GM19035 (cell line): ENCODE results near the gene DOCK4.

ENCODE experiments used
- ATAC-seq: cut with Tn5 transposase; IDR thresholded peaks from one replicate; pipeline ENCODE4 v1.9.1; 2021; ENCODE audit not compliant: unreplicated experiment

The DOCK4 gene

DNA sequence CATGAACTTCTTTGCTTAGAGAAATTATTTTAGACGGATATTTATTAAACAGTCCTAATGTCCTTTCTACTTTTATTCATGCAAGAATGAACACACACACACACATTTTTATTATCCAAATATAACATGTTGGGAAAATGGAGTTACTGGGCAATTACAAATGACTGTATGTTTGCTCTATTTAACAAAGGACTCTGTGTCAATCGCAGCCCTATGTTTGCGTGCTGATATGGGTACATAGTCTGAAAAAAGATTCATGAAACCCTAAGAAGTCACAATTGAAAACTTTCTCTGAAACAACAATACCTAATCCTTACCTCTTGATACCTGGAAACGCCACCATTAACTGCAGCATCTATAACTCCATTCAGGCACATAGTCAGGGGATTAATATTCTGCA, 459.2 kb downstream of the DOCK4 start:
- ATAC-seq = no peak

DNA sequence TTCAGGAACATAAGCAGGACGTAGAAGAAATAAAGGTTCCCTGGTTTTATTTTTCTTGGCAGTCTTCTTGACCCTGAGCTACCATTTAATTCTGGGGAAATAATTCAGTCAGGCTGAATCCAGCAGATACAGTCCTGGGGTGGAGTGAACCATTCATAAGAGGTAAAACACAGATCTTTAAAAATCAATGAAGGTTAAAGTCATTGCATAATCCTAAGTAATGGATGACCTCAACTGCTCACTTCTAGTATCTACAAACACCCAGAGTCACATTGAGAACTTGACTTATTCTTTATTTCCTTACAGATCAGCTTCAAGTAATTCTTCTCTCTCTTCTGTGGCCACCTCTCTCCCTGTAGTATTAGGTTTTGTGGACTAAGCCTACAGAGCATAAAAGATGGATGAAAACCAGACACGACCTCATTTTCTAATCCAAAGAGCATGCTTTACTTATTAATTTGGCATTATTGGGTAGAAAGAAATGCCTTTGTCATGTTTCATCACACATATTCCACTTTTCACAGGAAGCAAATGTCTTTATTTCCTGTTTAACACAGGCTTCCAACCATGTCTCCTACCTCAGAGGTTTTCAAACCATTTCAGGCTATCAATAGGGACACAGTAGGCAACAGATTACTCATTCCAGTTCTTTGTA, 461.6 kb downstream of the DOCK4 start:
- no peak for ATAC-seq

DNA sequence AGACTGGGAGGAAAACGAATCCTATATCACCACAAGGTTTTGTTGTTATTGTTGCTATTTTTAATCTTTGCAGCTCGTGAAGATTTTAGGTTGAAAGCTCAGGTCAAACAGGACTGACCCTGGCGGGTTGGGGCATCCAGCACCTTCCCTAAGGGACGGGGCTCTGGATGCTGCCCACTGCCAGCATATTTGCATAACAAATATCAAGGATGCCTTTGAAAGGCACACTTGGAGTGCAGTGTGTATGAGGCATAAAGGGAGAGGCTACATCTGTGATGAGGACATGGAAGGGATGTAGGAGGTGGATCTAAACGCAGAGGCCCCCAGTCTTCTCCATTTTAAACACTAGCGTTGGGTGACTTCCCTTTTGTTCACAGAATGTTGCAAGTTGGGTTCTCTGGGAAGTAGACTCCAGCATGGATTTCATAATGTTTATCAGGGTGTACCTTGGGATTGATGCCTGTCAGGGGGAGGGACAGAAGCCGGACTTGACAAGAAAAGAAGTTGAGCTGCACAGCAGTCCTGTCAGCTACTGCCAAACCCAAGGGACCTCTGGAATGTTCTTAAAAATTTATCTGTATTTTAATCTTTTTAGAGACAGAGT, 462.9 kb downstream of the DOCK4 start:
- ATAC-seq = no peak

DNA sequence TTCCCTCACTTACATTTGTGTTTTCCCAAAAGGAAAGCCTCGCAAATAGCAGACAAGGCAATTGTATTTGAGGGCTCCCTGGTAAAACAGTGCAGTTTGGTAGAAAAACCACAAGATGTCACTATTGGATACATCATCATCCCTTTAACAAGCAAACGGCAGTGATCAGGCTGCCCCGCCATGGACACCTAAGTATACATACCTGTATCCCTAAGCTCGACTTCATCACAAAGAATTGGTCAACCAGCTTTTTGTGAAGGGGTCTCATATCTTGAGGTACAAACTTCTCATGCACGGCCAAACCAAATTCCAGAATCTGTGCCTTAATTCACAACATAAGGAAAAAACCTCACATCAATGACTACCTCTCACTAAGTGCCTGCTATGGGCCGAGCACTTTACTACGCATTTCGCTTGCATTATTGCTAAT, 464.4 kb downstream of the DOCK4 start:
- peak; percentile 97 for ATAC-seq

DNA sequence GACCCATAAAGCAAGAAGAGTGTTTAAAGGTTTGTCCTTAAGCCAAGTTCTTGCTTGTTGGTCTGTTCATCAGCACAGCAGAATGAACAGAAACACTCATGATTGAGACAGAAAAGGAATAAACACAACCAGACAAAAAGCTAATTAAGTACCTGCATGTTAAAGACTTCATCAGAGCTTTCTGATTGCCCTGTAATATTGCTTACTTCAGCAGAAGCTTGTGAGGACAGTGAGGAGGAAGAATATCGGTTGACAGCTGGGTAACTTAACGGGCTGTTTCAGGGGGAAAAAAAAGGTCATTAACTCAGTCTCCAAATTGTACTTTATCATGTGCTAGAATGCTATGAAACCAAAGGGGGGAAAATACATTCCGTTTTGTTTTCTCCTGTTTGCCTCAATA, 465.3 kb downstream of the DOCK4 start:
- no peak for ATAC-seq

DNA sequence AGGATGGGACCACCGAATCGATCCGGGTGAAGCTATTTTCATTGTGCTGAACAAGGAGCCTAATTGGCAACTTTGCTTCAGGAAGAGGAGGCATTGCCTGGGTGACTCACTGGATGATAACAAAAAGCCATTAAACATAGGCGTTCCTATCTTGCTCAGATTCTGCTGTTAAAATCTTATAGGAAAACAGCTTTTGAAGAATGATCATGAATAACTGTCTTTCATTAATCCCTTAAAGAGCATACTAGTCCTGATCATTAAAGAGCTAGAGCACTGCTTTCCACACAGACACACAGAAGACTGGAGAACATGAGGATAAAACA, 469.7 kb downstream of the DOCK4 start:
- ATAC-seq = no peak

DNA sequence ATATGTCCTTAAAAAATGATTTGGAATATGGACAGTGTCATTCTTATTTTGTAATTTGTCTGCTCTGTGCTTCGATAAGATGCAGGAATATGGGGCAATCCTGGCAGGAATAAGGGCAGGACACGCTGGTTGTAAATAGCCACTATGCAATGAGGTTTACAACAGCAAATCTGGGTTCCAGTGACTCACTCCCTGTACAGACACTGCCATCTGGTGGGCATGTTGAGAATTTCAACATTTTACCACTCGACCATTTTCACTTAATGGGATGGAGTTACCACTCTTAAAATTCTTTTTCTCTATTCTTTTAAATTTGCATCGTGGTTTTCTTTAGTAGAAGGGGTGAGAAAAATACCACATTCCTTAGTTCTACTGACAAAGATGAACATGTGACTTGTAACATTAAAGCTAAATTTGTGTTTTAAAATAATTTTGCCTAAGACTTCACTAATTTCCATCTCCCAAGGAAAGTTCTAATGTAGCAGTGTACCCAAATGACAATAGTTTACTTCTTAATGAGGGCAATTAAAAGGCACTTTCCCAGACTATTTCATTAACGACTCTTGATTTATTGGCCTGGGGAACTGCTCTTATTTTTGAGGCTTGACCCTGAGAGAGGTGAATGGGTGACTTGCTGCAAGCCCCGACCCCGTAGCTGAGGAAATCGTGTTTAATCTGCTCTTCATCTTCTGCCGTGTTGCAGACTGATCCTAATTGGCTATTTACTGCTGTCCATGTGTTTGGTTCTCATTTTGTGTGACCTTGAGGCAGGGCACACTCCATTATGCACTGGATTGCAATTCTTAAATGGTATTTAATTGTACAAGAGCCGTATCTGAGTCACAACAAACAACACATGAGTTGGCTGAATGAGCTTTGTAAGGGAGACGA, 470.3 kb downstream of the DOCK4 start:
- peak; percentile 68 for ATAC-seq

DNA sequence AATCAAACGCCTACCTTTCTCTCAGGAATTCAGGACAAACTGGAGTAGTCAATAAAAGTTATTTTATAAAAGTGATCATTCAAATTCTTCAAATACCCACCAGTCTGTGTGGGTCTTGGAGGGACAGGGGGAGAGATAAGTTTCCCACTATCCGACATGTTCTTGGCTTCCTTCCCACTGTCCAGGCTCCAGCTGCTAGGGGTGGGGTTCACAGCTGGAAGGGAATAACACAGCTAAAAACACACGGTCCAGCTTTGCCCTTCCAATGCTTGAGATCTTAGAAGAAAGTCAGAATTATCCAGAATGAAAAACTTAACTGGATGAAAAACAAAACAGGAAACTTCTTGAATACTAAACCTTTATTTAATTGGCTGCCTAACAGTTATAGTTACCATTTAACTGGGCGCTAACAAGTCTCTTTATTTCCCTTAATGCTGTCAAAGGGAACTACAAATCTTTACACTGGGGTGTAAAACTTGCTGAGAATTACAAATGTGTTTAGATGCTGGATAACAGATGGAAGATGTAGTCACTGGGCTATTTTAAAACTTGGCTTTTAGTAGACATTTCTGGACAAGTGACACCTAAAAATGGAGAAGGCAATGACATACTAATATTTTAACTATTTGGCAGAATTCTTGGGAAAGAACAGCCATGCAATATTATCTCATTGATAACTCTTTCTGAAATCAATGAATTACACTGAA, 471.1 kb downstream of the DOCK4 start:
- no peak for ATAC-seq

DNA sequence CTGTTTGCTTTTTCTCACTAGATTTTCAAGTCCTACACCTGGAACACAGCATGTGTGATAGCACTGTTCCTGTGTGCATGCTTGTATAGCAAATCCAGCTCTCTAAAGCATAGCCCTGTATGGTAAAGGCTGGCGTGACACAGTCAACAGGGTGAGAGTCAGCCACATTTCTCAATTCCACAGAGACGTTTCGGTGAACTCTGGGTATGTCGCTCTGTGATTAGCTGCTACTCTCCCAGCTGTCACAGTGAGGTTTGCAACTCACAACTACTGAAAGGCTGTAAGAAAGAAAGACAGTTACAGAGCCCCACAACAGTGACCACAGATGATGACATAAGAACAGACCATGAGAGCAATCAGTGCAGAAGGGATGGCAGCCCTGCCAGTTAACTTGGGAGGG, 473.3 kb downstream of the DOCK4 start:
- ATAC-seq = no peak

DNA sequence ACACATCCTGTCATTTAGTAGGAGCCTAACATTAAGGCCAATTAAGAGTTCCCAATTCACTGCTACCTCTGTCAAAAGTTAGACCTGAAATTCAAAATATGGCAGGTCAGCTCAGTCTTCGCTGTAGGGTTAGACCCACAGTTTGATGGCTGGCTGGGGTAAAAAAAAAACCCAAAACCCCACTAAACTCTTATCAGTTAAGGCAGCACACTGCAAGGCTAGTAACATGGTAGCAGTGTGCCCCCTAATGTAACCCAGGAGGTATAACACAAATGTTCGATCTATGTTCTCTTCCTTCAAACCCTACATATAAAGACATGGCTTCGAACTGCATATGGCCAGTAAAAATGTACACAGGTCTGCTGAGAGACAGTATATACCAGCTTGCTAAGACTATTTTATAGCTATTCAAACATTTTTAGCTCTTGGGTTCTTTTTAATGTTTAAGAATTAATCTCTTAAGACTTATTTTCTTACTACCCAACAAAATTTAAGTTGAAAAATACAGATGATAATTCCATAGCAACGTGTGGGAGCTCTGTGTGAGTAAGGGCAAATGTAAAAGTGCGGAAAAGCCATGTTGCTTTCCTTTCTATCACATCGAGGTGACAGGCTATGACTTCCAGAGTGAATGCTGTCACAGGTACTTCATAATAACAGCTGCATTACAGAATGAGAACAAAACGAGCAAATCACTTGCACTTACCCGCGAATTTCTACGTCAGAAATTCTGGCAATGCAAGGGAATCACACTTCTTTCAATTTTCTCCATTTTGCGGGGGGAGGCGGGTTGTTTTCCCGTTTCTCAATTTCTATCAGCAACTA, 475.5 kb downstream of the DOCK4 start:
- ATAC-seq = no peak

DNA sequence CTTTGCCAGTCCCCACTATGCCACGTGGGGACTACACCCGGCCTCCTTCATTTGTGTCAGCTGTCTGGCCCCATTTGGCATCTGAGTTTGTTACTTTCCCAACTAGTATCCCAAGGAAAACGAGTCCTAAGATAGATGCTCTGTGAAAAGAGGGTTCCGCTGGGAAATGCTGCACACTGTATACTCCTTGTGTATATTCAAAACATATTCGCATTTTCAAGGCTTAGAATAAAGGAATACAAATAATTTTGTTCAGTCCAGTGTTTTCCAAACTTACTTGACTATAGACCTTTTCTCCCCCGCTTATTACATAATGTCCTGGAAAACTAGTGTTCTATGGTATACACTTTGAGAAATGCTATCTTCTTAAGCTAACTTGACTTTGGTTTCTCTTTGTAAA, 476.1 kb downstream of the DOCK4 start:
- ATAC-seq = no peak

DNA sequence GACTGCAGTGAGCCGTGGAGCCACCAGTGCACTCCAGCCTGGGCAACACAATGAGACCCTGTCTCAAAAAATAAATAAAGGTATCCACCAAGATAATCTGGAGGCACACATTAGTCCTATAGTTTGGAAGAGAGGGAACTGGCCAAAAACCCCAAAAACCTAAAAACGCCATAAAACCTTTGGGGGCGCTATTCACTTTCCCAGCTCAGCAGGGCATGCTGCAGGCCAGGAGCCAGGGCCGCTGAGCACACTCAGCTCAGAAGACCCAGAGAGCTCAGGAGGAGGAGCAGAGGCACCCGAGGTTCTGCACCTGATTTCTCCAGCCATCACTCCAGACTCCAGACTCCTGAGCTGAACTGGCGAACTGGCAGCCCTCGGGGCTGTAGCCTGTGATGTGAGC, 476.7 kb downstream of the DOCK4 start:
- no peak for ATAC-seq

DNA sequence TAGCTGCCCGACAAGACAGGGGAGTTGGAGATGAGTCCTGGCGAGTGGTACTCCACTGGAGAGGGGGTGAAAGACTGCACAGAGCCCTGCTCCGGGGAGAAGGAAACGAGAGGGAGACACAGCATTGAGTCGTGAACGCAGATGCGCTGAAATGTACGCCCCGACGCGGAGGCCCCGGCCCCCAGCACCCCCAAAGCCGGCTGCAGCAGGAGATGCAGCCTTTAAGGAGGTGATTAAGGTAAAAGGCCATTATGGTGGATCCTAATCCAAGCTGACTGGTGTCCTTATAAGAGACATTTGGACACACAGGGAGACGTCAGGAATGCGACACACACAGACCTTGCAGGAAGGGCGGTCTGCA, 477.6 kb downstream of the DOCK4 start:
- no peak for ATAC-seq

DNA sequence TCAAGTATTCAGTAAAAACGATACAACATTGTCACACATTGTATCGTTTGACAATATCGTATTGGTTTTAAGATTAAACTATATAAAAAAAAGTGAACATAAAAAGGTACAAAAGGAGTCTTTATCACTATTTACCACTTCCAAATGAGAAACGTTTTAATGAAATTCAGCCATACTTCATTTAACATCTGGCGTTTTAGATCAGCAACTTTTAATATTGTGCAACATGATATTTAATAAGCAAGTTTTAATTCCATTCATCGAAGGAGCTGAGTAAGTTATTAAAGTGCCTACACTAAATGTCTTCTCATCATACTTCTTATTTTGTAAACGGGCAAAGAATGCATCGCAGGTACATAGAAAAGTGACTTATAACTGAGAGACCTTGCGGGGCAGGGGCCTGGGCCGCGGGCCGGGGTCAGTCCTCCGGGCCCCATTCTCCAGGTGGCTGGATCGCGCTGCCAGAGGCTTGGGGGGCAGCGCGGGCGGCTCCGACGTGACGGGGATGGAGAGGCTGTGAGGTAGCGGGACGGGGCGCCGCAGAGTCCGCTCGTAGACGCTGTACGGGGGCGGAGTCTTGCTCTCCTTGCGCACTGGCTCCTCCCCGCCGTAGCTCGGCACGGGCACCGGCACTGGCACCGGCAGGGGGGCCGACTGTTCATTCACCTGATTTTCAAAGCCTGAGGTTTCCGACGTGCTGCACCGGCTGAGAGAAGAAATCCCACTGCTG, 478.1 kb downstream of the DOCK4 start:
- ATAC-seq = no peak

DNA sequence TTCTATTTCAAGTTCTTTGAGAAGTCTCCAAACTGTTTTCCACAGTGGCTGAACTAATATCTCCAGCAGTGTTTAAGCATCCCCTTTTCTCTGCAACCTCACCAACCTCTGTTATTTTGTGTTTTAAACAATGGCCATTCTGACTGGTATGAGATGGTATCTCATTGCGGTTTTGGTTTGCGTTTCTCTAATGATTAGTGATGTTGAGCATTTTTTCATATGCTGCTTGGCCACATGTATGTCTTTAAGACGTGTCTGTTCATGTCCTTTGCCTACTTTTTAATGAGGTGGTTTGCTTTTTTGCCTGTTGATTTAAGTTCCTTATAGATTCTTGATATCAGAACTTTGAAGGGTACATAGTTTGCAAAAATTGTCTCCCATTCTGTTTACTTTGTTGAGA, 487.3 kb downstream of the DOCK4 start:
- ATAC-seq = no peak

DNA sequence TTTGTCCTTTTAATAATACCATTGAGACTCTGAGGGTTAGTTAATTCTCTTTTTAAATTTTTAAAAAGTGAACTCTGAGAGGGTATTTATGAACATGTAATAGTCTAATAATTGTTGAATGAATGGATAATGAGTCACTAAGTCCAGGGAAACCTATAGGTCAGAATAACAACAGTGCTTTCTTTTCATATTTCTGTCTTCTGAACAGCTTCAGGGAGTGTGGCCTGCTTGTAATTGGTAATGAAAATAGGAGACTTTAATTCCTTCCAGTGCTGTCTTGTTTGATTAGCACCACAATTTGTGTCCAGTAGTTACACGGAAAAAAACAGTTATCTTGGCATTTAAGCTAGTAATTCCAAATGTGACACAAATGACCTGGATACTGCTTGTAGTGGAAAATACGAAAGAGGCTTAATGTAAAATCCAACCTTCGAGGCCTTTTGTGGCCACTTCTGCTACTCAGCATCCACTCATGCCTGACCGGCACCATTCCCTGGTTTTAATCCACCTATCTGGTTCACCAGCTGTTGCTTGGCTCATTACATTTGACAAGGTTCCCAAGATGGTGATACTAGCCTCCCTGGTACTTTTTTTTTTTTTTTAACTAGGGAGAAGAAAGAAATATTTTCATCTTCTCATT, 494.7 kb downstream of the DOCK4 start:
- no peak for ATAC-seq

DNA sequence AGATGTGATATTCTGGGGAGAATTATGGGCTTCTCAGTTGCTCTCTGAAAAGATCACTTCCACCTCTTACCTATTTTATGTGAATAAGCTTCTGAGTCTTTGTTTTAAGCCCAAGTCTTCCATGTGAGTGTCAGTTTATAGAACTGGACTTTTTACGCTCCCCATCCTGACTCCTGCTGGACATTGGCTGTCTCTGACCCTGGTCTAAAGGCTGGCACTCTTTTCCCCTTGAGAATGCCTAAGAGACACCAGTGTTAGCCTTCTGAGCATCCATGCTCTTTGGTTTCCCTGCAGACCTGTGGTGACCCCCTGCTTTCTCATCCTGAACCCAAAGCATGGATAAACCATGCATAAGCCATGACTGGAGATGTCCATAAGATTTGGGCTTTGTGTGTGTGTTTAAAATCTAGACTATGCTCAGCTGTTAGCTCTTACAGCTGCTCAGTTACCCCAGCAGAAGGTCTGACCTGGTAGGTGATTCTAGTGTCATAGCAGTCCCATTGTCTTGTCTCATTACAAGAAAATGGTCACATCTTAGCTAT, 495.3 kb downstream of the DOCK4 start:
- no peak for ATAC-seq

DNA sequence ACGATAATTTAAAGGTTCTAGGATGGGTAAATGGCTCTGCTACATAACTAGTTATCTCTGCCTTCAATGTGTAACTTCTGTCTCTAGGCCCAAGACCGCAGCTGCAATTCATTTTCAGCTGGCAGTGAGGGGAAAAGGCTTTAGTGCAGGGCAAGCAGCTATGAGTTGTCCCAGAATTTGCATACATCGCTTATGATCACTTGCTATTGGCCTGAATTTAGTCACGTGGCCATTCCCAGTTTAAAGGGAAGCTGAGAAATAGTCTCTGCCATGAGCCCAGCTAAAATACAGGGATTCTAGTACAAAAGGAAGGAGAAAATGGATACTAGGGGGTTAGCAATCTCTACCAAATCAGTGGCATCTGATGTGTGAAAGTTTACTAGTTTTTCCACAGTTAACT, 498.1 kb downstream of the DOCK4 start:
- no peak for ATAC-seq

DNA sequence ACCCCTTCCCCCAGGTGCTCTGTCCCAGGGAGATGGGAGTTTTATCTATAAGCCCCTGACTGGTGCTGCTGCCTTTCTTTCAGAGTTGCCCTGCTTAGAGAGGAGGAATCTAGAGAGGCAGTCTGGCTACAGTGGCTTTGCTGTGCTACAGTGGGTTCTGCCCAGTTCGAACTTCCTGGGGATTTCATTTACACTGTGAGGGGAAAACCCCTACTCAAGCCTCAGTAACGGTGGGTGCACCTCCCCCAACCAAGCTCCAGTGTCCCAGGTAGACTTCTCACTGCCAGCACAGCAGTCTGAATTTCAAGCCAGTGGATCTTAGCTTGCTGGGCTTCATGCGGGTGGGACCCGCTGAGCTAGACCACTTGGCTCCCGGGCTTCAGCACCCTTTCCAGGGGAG, 500.4 kb downstream of the DOCK4 start:
- no peak for ATAC-seq
